Jurkat, Clone E6-1 (cell line): ENCODE results near the gene TPSD1.
"Not testable (repeated sequence)": the region's sequence is repeated elsewhere in the genome, so short reads cannot be mapped to it uniquely, and the experiment has no call there.

Experiments
- DNase-seq: peaks from one replicate; pipeline ENCODE4 v3.0.0-alpha.2; 2011; ENCODE audit warnings: low read depth, low spot score
- H3K4me3 ChIP-seq: 2 replicates; pipeline ENCODE4 v1.5.1; 2011; ENCODE audit warnings: mild to moderate bottlenecking, low read length, control low read depth, moderate library complexity

The TPSD1 gene

DNA sequence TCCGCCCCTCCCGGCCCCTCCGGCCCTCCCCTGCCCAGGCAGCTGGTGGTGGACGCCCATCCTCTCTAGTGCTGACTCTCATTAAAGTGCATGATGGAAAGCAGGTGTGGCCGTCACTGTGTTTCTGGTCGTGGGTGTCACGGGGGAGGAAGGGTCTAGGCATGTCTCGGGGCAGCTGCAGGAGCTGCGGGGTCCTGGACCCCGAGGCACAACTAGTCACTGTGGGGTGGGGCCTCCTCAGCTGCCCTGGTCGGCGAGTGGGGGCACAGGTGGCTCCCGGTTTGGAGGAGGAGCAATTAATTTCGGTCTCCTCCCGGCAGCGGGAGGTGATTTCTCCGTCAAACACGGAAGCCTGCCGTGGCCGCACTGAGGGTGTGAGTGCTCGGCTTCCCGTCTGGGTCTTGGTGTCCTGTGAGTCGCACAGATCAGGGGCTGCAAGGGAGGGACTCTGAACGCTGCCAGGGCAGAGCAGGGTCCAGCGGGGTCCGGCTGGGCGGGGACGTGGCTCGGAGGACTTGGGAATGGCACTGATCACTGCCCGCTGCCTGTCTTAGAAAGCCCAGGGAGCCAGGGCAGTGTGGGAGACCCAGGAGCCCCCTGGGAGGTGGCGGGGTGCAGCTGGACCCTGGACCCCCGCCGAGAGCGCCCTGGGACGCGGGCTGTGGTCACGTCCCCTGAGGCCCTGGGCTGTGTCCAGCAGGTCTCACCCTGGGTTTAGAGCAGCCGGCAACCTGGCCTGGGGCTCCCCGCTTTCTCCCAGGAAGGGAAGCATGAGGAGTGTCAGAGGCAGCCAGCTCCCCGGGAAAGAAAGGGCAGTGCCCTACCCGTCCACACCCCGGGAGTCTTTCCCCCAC, 3.3 kb downstream of the TPSD1 start:
- no peak for DNase-seq
- H3K4me3 ChIP-seq: no peak overlapping the region

- no peak overlapping the region for H3K4me3 ChIP-seq
- DNase-seq: no peak
Observed at GRCh38 chr16:1259760-1260068, 3.8 kb downstream of the TPSD1 start.

GRCh38 chr16:1260101-1260680, 4.3 kb downstream of the TPSD1 start:
- no peak overlapping the region for H3K4me3 ChIP-seq
- no peak for DNase-seq

- no peak for DNase-seq
- no peak overlapping the region for H3K4me3 ChIP-seq
Observed at GRCh38 chr16:1261131-1261892, 5.4 kb downstream of the TPSD1 start.

DNA sequence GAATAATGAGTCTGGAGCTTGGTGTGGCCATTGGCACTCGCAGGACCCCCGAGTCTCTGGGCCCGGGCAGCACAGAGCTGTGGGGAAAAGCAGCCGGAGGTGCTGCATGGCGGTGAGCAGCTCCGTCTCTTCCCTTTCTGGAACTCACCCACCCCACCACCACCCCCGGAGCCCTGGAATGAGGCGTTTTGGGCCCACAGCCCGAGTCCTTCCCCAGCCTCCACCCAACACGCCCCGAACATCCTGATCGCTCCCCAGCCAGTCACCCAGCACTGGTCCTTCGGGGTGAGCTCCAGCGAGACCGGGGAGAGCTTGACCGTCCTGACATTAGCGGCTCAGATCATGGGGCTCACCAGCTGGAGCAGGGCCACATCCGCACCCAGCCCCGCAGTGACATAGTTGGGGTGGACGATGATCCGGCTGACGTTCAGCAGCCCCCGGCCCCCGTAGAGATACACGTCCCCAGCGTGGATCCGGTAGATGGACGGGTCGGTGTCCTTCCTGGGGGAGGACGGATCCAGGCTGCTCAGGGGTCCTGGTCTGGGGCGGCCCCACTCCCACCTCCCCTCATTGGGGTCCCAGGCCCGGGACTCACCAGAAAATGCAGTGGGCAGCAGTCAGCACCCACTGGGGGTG, 6.5 kb downstream of the TPSD1 start:
- no peak for DNase-seq
- no peak overlapping the region for H3K4me3 ChIP-seq

DNA sequence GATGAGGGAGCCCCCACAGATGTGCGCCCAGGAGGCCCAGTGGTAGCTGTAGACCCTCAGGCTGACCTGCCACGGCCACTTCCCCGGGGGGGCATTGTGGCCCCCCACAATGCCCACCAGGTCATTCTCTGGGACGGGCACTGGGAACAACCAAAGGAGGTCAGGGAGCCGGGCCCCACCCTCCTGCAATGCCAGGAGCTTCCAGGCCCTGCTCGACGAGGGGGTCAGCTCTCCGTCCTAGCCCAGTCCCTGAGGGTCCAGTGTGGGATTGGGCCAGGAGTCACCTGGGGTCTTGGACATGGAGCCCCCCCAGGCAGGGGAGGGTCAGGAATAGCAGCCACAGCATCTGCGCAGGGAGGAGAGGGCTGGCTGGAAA, 7.0 kb downstream of the TPSD1 start:
- H3K4me3 ChIP-seq: no peak overlapping the region
- DNase-seq: no peak

DNA sequence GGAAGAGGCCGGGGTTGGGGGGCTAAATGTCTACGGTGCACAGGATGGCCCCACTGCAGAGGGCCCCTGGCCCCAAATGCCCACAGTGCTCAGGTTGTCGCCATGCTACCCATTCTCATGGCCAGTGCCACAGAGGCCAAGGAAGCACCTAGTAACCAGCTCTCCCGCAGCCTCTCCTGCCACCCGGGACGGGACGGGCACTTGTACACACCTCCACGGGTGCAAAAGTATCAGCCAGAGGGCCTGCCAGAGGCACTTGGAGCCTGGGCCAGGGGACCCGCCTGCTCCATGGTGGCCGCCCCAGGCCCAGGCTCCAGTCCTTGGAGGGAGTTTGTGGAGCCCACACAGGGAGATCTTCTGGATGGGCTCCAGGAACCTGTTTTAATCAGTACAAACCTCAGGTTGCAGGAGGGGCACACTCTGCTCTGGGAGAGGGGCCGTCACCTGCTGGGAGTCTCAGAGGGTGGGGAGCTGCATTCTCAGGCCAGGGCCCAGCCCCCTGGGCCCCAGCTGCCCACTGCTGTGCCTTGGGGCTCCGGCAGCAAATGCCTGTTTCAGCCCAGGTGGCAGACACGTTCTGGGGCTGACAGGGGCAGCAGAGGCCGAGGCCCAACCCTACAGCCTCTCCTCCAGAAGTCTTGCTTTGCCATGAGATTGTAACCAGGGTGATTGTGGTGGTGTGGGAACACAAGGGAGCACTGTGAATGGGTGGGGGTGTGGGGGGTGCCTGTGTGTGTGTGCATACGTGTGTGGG, 7.9 kb downstream of the TPSD1 start:
- H3K4me3 ChIP-seq: no peak overlapping the region
- no peak for DNase-seq

- DNase-seq: no peak
- no peak overlapping the region for H3K4me3 ChIP-seq
Observed at GRCh38 chr16:1264345-1265089, 8.6 kb downstream of the TPSD1 start.

- no peak for DNase-seq
- H3K4me3 ChIP-seq: no peak overlapping the region
Observed at GRCh38 chr16:1265090-1265630, 9.3 kb downstream of the TPSD1 start.

GRCh38 chr16:1265826-1266225, 10.0 kb downstream of the TPSD1 start:
- no peak overlapping the region for H3K4me3 ChIP-seq
- no peak for DNase-seq

- not testable (repeated sequence) for H3K4me3 ChIP-seq, DNase-seq
Observed at GRCh38 chr16:1269418-1269817, 13.5 kb downstream of the TPSD1 start.

- H3K4me3 ChIP-seq: no peak overlapping the region
- DNase-seq: no peak
Observed at GRCh38 chr16:1271380-1271723, 15.5 kb downstream of the TPSD1 start.

GRCh38 chr16:1271724-1272413, 16.0 kb downstream of the TPSD1 start:
- DNase-seq: peak; percentile 18
- H3K4me3 ChIP-seq: not testable (repeated sequence)

DNA sequence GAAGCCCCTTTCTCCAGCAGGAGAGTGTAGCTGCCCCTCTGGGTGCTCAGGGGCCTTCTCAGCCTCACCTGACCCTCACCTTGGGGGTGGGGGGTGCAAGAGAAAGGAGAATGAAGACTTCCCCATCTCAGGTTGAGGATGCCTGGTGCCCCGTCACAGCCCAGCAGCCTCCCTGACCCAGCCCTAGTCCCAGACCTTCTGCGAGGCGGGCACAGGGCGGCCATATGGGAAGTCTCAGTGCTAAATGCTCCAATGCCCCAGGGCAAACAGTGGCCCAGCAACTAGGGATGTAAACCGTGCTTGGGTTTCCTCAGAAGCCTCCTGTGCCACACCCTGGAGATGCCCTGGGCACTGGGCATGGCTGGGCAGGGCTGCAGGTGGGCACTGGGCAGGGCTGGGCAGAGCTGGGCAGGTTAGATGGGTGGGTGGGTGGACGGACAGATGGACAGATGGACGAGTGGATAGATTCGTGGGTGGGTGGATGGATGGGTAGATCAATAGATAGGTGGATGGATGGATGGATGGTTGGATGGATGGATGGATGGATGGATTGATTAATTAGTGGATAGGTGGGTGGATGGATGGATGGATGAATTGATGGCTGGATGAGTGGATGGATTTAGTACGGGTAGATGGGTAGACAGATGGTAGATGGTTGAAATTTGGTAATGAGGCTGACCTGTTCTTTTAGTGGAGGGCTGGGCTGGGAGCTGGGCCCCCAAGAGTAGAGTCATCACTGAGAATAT, 16.8 kb downstream of the TPSD1 start:
- DNase-seq: no peak
- no peak overlapping the region for H3K4me3 ChIP-seq

GRCh38 chr16:1273816-1274215, 17.9 kb downstream of the TPSD1 start:
- DNase-seq: no peak
- H3K4me3 ChIP-seq: no peak overlapping the region

GRCh38 chr16:1274767-1275166, 18.9 kb downstream of the TPSD1 start:
- DNase-seq: no peak
- H3K4me3 ChIP-seq: no peak overlapping the region
